ELF-1 (cell line): ENCODE measurements around the gene TBCA.
A peak's percentile ranks its signal among the peaks of the same experiment; 100 is the strongest.

Experiments used
- DNase-seq: peaks from one replicate; pipeline ENCODE4 v3.0.0-alpha.2; 2016; ENCODE audit warnings: low read depth, low spot score

Gene TBCA

DNA sequence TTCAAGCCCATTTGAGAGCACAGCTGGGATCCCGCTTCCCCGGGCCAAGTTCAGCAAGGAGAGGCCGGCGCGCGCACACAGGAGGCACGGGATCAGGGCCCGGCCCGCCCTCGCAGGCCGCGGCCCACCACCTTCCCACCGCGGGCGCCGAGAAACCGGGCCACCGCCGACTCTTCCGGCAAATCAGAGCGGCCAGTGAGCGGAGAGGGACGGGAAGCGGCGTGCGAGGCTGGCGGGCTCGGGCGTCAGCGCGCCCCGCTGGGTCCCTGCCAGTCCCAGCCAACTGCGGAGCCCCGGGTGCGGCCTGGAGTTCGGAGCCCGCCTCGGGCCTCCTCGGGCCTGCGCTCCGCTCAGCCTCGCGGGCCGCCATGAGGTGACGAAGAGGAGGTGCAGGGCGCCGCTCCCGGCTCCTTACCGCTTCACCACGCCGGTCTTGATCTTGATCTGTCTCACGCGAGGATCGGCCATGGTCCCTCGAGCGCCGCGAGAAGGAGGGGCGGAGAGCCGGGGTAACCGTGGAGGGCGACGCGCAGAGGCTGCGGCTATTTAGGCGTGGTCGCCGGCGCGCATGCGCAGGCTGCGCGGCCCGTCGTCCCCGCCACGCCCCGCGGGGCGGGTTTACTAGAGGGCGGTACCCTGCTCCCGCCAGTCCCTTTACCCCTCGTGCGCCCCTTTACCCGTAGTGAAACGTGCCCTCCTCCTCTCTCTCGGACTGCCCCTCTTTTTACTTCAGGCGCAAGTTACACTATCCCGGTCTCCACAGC is at the start of gene TBCA:
Gene TBCA (minus strand): TSS at position 550 of the 764 bp plus-strand sequence. CDS start 82 bp downstream, at position 468.
- DNase-seq: peak; percentile 94

- no peak for DNase-seq
Measured at GRCh38 chr5:77824981-77825380, 48.8 kb upstream of the TBCA start.

GRCh38 chr5:77816686-77817085 is 40.5 kb upstream of the TBCA start:
- no peak for DNase-seq

GRCh38 chr5:77812926-77813589 is 36.9 kb upstream of the TBCA start:
- DNase-seq: no peak

GRCh38 chr5:77806213-77806843 is 30.2 kb upstream of the TBCA start:
- no peak for DNase-seq

GRCh38 chr5:77798456-77798855 is 22.3 kb upstream of the TBCA start:
- DNase-seq: no peak

- DNase-seq: no peak
Measured at GRCh38 chr5:77797136-77797535, 21.0 kb upstream of the TBCA start.

DNA sequence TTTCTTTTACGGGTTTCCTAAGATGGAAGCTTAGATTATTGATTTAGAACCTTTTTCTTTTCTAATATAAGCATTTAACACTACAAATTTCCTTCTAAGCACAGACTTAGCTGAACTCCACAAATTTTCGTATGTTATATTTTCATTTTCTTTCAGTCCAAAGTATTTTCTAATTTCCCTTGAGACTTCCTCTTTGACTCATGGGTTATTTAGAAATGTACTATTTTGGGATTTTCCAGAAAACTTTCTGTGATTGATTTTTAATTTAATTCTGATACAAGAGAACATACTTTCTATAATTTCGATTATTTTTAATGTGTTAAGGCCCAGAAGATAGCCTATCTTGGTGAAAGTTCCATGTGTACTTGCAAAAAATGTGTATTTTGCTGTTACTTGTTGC is 19.7 kb upstream of the TBCA start:
- no peak for DNase-seq

DNA sequence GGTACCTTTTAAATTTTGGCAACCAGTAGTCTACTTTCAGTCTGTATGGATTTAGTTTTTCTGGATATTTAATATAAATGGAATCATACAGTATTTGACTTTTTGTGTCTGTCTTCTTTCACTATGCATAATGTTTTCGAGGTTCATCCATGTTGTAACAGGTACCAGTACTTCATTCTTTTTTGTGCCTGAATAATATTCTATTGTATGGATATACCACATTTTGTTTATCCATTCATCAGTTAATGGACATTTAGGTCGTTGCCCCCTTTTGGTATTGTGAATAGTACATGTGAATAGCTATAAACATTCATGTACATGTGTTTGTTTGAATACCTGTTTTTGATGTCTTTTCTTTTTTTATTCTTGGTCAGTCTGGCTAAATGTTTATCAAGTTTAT is 19.1 kb upstream of the TBCA start:
- DNase-seq: no peak

DNA sequence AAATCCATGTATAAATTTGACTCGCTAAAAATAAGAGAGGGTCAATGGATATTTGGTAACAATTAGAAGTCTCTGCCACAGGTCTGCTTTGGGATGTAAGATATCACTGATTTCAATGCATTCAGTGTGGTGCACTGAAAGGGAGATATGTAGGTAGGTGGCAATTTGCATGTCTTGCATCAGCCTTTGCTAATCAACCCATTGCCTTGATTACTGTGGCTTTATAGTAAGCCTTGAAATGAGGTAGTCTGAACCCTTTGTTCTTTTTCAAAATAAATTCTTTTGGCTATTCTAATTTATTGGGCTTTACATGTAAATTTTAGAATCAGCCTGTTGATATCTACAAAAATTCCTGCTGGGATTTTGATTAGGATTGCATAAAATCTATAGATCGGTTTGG is 15.8 kb upstream of the TBCA start:
- DNase-seq: no peak

DNA sequence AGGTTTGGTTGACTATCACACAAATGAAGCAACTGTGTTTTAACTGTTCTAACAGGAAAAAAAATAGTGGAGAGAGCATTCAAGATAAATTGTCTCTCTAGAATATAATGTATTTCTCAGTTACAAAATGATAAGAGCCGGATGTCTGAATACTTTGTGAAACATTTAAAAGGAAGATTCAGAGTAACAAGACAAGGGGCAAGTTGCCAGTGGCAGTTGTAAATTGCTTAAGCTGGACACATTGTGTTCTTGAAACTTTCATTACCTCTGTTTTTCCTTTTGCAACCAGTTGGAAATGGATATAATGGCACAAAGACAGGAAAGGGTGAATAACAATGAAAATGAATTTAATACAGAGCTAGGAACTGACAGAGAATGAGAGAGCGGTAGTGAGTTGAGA is 15.2 kb upstream of the TBCA start:
- no peak for DNase-seq

GRCh38 chr5:77785229-77785628 is 9.1 kb upstream of the TBCA start:
- no peak for DNase-seq

- DNase-seq: no peak
Measured at GRCh38 chr5:77784735-77785134, 8.6 kb upstream of the TBCA start.

DNA sequence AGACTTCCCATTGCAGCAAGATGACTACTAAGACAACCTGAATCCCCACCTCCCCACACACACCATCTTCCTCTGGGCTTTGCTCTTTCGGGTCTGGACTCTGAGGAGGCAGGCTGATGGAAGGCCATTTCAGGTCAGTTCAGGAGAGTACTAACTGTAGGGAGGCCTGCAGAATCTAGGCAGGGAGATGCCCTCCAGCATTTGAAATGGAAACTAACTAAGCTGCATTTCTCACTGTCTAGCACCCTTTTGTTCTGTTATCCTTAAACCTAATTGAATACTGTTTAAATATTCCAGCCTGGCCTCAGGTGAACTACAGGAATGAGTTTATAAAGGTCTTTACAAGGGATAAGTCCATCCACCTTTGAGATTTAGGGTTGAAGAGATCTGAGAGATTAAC is 4.9 kb upstream of the TBCA start:
- peak; percentile 53 for DNase-seq

GRCh38 chr5:77778881-77779438 is 2.8 kb upstream of the TBCA start:
- no peak for DNase-seq

GRCh38 chr5:77778398-77778797 is 2.3 kb upstream of the TBCA start:
- DNase-seq: no peak

- no peak for DNase-seq
Measured at GRCh38 chr5:77777911-77778310, 1.8 kb upstream of the TBCA start.

- DNase-seq: no peak
Measured at GRCh38 chr5:77777281-77777892, 1.2 kb upstream of the TBCA start.

DNA sequence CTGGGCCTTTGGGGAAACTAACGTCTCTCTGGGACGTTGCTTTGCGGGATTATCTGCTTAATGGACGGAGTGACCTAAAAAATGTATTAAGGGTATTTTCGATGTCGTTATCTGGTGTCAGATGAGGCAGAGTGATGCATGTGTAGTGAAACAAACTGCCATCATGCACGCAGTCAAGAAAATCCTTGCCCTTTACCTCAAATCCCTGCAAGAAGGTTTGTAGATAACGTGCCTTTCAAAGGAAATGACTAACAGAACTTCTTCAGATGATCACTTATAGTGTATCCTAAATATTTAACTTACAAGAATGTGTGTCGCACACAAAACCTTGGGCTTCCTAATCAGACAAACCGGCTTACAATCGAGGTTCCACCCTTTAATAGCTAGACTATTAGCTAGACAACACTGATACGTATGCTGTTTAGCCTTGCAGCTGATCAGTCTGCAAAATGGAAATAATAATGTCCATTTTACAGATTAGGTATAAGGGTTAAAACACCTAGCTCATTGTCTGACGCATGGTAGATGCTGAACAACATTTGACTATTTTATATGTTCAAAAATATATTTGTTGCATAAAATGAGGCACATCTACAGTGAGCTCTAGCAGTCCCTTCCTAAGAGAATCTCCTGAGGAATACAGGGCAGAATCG is 541 bp upstream of the TBCA start:
- DNase-seq: no peak

GRCh38 chr5:77774981-77775789 is 954 bp downstream of the TBCA start:
- DNase-seq: peak; percentile 66
